NCI-H1105 (cell line): Measurements from ENCODE around the gene ERP44.

ENCODE experiments used
- DNase-seq: peaks from one replicate; lab custom pipeline; 2025; lab: John Stamatoyannopoulos, UW

The ERP44 gene

DNA sequence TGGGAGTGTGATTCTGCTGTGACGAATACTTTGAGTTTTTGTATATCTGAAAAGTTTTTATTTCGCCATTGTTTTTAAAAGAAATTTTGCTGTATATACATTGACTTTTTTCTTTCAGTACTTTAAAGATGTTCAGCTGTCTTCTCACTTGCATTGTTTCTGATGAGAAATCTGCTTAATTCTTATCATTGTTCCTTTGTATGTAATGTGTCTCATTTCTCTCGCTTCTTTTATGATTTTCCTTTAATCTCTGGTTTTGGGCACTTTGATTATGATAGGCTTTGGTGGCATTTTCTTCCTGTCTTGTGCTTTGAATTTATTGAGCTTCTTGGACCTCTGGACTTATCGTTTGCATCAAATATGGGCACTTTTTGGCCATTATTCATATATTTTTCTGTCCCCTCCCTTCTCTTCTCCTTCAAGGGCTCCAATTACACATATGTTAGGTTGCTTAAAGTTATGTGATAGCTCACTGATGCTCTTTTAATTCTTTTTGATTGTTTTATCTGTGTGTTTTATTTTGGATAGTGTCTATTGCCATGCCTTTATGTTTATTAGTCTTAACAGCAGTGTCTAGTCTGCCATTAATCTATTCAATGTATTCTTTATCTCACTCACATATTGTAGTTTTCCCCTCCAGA is 161.7 kb downstream of the ERP44 start:
- no peak for DNase-seq

DNA sequence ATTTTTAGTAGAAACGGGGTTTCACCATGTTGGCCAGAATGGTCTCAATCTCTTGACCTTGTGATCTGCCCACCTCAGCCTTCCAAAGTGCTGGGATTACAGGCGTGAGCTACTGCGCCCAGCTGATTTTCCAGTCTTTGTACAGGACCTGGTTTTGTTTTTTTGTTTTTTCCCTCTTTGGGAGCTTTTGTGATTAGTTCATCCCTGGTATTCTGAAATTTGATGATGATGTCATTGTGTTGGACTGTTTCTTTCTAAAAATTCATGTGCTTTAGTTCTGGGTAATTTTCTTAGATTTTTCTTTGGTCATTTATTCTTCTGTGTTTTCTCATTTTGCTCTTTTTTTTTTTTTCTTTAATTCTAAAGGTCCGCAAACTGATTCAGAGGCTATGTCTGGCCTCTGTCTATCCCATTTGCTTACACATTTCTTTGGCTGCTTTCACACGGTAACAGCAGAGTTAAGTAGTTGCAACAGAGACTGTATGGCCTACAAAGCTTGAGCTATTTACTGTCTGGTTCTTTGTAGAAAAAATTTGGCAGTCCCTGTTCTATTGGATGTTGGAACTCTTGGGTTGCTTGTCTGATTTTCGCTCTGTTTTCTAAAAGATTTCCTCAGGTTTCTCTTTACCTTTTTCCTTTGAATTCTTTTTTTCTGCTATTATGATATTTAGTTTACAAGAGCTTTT is 167.5 kb downstream of the ERP44 start:
- no peak for DNase-seq

DNA sequence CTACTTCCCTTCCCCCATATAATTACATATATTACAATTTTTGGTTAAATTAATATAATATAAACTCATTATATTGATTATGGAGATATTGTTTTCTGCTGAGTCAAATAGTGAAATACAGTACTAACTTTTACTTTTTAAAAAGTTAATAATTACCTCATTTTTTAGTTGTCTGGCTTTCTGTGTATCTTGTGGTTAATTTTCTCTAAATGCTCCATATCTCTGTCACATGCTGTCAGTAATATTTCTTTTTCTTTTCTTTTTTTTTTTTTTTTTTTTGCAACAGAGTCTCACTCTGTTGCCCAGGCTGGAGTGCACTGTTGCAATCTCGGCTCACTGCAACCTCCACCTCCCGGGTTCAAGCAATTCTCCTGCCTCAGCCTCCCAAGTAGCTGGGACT is 169.1 kb downstream of the ERP44 start:
- DNase-seq, result no peak
